ENCODE measurements around the gene CLDN22. TPM values are rescaled to one million over a fixed set of nuclear protein-coding genes. Genes with fewer than 3 reads are reported as not detected.

CLDN22 gene
- total RNA-seq, 1 experiment from 2014 or later, result not detected

DNA sequence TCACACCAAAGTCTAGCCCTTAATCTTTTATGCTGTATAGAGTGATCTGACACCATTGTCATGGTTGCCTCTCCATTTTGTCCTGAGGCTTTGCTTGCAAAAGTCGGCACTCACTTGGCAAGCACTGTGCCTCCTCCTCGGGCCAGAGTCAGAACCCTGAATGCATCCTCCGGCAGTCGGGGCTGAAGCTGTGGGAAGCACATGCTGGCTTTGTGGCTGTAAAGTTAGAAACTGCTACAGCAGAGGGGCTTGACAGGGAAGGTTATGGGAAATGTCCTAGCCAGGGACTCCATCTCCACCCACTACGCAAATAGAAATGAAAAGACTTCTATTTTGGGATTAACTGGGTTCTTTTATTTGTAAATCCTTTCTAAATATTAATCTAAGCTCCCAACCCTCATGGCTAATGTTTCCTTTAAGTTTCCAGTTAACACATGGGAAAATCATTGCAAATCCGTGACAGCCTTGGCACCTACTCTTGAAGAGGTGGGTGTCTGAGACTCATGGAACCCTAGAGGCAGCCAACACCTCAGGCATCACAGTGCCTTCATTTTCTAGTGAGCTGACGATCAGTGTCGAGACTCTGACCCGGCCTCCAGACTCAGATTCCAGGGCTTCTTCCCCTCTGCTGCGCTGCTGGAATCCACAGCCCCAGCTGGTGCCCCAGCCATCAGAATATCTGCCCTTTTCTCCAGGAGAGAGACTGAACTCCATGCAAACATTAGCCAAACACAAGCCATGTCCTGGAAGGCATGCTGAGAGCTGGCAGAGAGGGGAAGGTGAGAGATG, 10.1 kb upstream of the CLDN22 start:
- ChIA-PET RAD21 (ENCODE audit: low non-redundant PET in 1 of 2, low total read pairs in 2 of 2, uncharacterized antibody in 2 of 2, unreplicated experiment in 2 of 2) (no interaction called here), POLR2A (no interaction called here)

More for the DNA sequence above, 10.1 kb upstream of the CLDN22 start:
- CTCF ChIA-PET, result no interaction called here
- H3K27ac ChIP-seq (ENCODE audit: low read depth, low read length), result no peak overlapping the region
- peaks cover 17 to 35% of the 10 kb centered on the region in 2 experiments for H3K4me1 ChIP-seq (ENCODE audit: control insufficient read depth in 1 of 2, insufficient read depth in 2 of 2, low read length in 2 of 2)
- H3K4me2 ChIP-seq (ENCODE audit: low read length), result no peak overlapping the region
- peaks cover 0 to 7% of the 10 kb centered on the region in 2 experiments; a peak in 1 of 4 replicates for H3K9me3 ChIP-seq (ENCODE audit: control insufficient read depth in 1 of 2, insufficient read depth in 1 of 2, low read depth in 1 of 2, low read length in 2 of 2)
- H3K27me3 ChIP-seq (ENCODE audit: insufficient read depth, low read length), result no peaks in the 10 kb centered on the region
- intact Hi-C loops (cut with micrococcal nuclease), result no loop called here
- no peak for ATAC-seq
- no peak overlapping the region for H3K9ac ChIP-seq (ENCODE audit: low read length)
- DNase-seq (ENCODE audit: low read depth, low spot score), result no peak
- no peaks in the 10 kb centered on the region for H3K36me3 ChIP-seq (ENCODE audit: control insufficient read depth in 1 of 2, insufficient read depth in 2 of 2, low read length in 2 of 2)
- H3K79me2 ChIP-seq (ENCODE audit: insufficient read depth, low read length), result no peaks in the 10 kb centered on the region
- H4K20me1 ChIP-seq (ENCODE audit: insufficient read depth), result no peaks in the 10 kb centered on the region
- TF ChIP-seq POLR2A (IDR thresholded peaks at IDR 0.05; ENCODE audit: borderline replicate concordance, extremely low read depth, insufficient read depth, insufficient read length) (no peak), FOSL1 (IDR thresholded peaks at IDR 0.05; ENCODE audit: low read depth) (no peak), SP1 (IDR thresholded peaks at IDR 0.05; ENCODE audit: low read depth) (no peak), YY1 (IDR thresholded peaks at IDR 0.05; ENCODE audit: extremely low read depth, insufficient replicate concordance, low read depth, low read length) (no peak)
- TF ChIP-seq, protein P1, sequence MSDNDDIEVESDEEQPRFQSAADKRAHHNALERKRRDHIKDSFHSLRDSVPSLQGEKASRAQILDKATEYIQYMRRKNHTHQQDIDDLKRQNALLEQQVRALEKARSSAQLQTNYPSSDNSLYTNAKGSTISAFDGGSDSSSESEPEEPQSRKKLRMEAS (IDR thresholded peaks at IDR 0.05), result no peak
- TF ChIP-seq, protein P2, sequence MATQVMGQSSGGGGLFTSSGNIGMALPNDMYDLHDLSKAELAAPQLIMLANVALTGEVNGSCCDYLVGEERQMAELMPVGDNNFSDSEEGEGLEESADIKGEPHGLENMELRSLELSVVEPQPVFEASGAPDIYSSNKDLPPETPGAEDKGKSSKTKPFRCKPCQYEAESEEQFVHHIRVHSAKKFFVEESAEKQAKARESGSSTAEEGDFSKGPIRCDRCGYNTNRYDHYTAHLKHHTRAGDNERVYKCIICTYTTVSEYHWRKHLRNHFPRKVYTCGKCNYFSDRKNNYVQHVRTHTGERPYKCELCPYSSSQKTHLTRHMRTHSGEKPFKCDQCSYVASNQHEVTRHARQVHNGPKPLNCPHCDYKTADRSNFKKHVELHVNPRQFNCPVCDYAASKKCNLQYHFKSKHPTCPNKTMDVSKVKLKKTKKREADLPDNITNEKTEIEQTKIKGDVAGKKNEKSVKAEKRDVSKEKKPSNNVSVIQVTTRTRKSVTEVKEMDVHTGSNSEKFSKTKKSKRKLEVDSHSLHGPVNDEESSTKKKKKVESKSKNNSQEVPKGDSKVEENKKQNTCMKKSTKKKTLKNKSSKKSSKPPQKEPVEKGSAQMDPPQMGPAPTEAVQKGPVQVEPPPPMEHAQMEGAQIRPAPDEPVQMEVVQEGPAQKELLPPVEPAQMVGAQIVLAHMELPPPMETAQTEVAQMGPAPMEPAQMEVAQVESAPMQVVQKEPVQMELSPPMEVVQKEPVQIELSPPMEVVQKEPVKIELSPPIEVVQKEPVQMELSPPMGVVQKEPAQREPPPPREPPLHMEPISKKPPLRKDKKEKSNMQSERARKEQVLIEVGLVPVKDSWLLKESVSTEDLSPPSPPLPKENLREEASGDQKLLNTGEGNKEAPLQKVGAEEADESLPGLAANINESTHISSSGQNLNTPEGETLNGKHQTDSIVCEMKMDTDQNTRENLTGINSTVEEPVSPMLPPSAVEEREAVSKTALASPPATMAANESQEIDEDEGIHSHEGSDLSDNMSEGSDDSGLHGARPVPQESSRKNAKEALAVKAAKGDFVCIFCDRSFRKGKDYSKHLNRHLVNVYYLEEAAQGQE (IDR thresholded peaks at IDR 0.05; ENCODE audit: low read depth), result no peak
- TF ChIP-seq, protein P3, sequence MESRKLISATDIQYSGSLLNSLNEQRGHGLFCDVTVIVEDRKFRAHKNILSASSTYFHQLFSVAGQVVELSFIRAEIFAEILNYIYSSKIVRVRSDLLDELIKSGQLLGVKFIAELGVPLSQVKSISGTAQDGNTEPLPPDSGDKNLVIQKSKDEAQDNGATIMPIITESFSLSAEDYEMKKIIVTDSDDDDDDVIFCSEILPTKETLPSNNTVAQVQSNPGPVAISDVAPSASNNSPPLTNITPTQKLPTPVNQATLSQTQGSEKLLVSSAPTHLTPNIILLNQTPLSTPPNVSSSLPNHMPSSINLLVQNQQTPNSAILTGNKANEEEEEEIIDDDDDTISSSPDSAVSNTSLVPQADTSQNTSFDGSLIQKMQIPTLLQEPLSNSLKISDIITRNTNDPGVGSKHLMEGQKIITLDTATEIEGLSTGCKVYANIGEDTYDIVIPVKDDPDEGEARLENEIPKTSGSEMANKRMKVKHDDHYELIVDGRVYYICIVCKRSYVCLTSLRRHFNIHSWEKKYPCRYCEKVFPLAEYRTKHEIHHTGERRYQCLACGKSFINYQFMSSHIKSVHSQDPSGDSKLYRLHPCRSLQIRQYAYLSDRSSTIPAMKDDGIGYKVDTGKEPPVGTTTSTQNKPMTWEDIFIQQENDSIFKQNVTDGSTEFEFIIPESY (IDR thresholded peaks at IDR 0.05; ENCODE audit: extremely low read depth, insufficient replicate concordance, low read length), result no peak
- H3K4me3 ChIP-seq (replicated peaks in 1 of 2; ENCODE audit: low read depth in 1 of 2, low read length in 2 of 2), result no peak overlapping the region
- H3K9me2 ChIP-seq (ENCODE audit: insufficient read depth), result no peaks in the 10 kb centered on the region
- no peak overlapping the region for H2AFZ ChIP-seq (ENCODE audit: low read depth, low read length, poor library complexity, severe bottlenecking)
- no TSS peak for BruUV-seq (replicated peaks)
